ENCODE measurements around the gene ZNF628.

Gene ZNF628

GRCh38 chr19:55497763-55498162, 21.3 kb downstream of the ZNF628 start:
- no peak for DNase-seq (ENCODE audit: low spot score)

GRCh38 chr19:55498246-55498840, 21.9 kb downstream of the ZNF628 start:
- DNase-seq (ENCODE audit: low spot score): no peak

GRCh38 chr19:55500368-55500952, 24.0 kb downstream of the ZNF628 start:
- DNase-seq (ENCODE audit: low spot score): no peak

- no peak for DNase-seq (ENCODE audit: low spot score)
Measured at GRCh38 chr19:55502197-55502952, 26.0 kb downstream of the ZNF628 start.

GRCh38 chr19:55503157-55503501, 26.7 kb downstream of the ZNF628 start:
- no peak for DNase-seq (ENCODE audit: low spot score)

- DNase-seq (ENCODE audit: low spot score): peak; percentile 91
Measured at GRCh38 chr19:55503502-55504251, 27.3 kb downstream of the ZNF628 start.

GRCh38 chr19:55504252-55504603, 27.8 kb downstream of the ZNF628 start:
- DNase-seq (ENCODE audit: low spot score): no peak

- DNase-seq (ENCODE audit: low spot score): no peak
Measured at GRCh38 chr19:55504981-55505380, 28.6 kb downstream of the ZNF628 start.

GRCh38 chr19:55508120-55508519, 31.7 kb downstream of the ZNF628 start:
- DNase-seq (ENCODE audit: low spot score): no peak

GRCh38 chr19:55516878-55517620, 40.6 kb downstream of the ZNF628 start:
- peak; percentile 91 for DNase-seq (ENCODE audit: low spot score)

GRCh38 chr19:55519451-55520311, 43.3 kb downstream of the ZNF628 start:
- no peak for DNase-seq (ENCODE audit: low spot score)

GRCh38 chr19:55520691-55521292, 44.4 kb downstream of the ZNF628 start:
- DNase-seq (ENCODE audit: low spot score): no peak

- DNase-seq (ENCODE audit: low spot score): no peak
Measured at GRCh38 chr19:55525289-55526101, 49.1 kb downstream of the ZNF628 start.

GRCh38 chr19:55526216-55527196, 50.1 kb downstream of the ZNF628 start:
- DNase-seq (ENCODE audit: low spot score): no peak

- no peak for DNase-seq (ENCODE audit: low spot score)
Measured at GRCh38 chr19:55527197-55528029, 51.0 kb downstream of the ZNF628 start.

GRCh38 chr19:55528030-55528803, 51.8 kb downstream of the ZNF628 start:
- DNase-seq (ENCODE audit: low spot score): no peak

GRCh38 chr19:55529636-55530234, 53.3 kb downstream of the ZNF628 start:
- no peak for DNase-seq (ENCODE audit: low spot score)

Data from CD4-positive, alpha-beta T cell treated with Interleukin-2 at 100 ng/mL for 4 hours (primary cell).